Neural crest cell (in vitro differentiated cells): ENCODE data around the gene GPSM3. TPM values are rescaled to one million over a fixed set of nuclear protein-coding genes. Genes with fewer than 3 reads are reported as not detected.

Experiments used
- DNase-seq: peaks from one replicate; pipeline ENCODE4 v3.0.0; 2021; ENCODE audit warnings: low read depth, mixed read lengths, low spot score
- H3K27ac Mint-ChIP-seq: one replicate; pipeline ENCODE4 v1.8.0; 2021; ENCODE audit warnings: mild to moderate bottlenecking, mixed read lengths; ENCODE audit not compliant: unreplicated experiment
- H3K27me3 Mint-ChIP-seq: 2 replicates; pipeline ENCODE4 v1.8.0; 2021; ENCODE audit warnings: low read depth, mild to moderate bottlenecking, mixed read lengths
- H3K36me3 Mint-ChIP-seq: 2 replicates; pipeline ENCODE4 v1.8.0; 2021; ENCODE audit warnings: low read depth, mild to moderate bottlenecking, mixed read lengths
- H3K4me1 Mint-ChIP-seq: 2 replicates; pipeline ENCODE4 v1.8.0; 2021; ENCODE audit warnings: mixed read lengths
- H3K4me3 Mint-ChIP-seq: one replicate; pipeline ENCODE4 v1.8.0; 2021; ENCODE audit warnings: mild to moderate bottlenecking, mixed read lengths
- H3K9me3 Mint-ChIP-seq: 2 replicates; pipeline ENCODE4 v1.8.0; 2021; ENCODE audit warnings: mixed read lengths
- CTCF ChIP-seq: fragments of 200-600 bp; sonication (generic); conservative IDR thresholded peaks from 2 replicates; pipeline ENCODE4 v1.5.0; 2021; ENCODE audit warnings: antibody characterized with exemption, mild to moderate bottlenecking
- total RNA-seq: library from RNA; stranded (reverse); gene quantifications from 2 replicates; pipeline ENCODE4 v1.2.1, GENCODE V29; 2021

GPSM3 gene
- total RNA-seq, 1 donor from 2014 or later, result 7.3 TPM

- no peaks in the 10 kb centered on the region for H3K27me3 Mint-ChIP-seq
- no peak for DNase-seq
- H3K27ac Mint-ChIP-seq, result no peak within 1 kb of the TSS
- H3K4me3 Mint-ChIP-seq, result peak within 1 kb of the TSS; percentile 67
- H3K36me3 Mint-ChIP-seq, result peaks cover 11% of the 10 kb centered on the region
- TF ChIP-seq CTCF, result no peak
- no peaks in the 10 kb centered on the region for H3K9me3 Mint-ChIP-seq
- H3K4me1 Mint-ChIP-seq, result peaks cover 51% of the 10 kb centered on the region
Observed at GRCh38 chr6:32184084-32184640, 8.3 kb downstream of the GPSM3 start, which contains the start of gene AGER. Gene AGER, minus strand, starts transcription at chr6:32184253. Its CDS starts 31 bp downstream, at chr6:32184222.

DNA sequence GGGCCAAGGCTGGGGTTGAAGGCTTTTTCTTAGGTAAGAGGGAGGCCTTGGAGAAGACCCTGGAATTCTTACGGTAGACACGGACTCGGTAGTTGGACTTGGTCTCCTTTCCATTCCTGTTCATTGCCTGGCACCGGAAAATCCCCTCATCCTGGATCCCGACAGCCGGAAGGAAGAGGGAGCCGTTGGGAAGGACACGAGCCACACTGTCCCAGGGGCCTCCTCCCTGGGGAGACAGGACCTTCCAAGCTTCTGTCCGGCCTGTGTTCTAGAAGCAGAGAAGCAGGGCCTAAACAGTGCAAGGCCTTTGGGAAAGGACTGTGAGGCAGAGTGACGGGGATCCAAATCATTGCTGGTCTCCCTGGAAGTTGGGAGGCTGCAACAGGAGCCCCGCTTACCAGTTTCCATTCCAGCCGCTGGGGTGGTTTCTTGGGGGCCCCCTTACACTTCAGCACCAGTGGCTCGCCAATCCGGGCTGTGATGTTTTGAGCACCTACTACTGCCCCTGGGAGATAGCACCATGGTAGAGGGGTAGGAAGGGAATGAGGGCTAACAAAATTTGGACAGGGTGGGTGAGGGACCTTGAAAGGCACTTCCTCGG is 8.9 kb downstream of the GPSM3 start:
- Mint-ChIP-seq H3K27me3 (no peaks in the 10 kb centered on the region), H3K4me3 (peak overlapping the region; percentile 67), H3K27ac (no peak overlapping the region), H3K4me1 (peaks cover 51% of the 10 kb centered on the region), H3K9me3 (no peaks in the 10 kb centered on the region), H3K36me3 (peaks cover 15% of the 10 kb centered on the region)
- TF ChIP-seq CTCF, result no peak
- DNase-seq, result no peak

- H3K27ac Mint-ChIP-seq, result no peak overlapping the region
- peaks cover 15% of the 10 kb centered on the region for H3K36me3 Mint-ChIP-seq
- peaks cover 51% of the 10 kb centered on the region for H3K4me1 Mint-ChIP-seq
- H3K4me3 Mint-ChIP-seq, result peak overlapping the region; percentile 67
- H3K9me3 Mint-ChIP-seq, result no peaks in the 10 kb centered on the region
- no peak for DNase-seq
- peaks cover 3% of the 10 kb centered on the region for H3K27me3 Mint-ChIP-seq
- TF ChIP-seq CTCF, result no peak
Observed at GRCh38 chr6:32183030-32183429, 9.4 kb downstream of the GPSM3 start.

DNA sequence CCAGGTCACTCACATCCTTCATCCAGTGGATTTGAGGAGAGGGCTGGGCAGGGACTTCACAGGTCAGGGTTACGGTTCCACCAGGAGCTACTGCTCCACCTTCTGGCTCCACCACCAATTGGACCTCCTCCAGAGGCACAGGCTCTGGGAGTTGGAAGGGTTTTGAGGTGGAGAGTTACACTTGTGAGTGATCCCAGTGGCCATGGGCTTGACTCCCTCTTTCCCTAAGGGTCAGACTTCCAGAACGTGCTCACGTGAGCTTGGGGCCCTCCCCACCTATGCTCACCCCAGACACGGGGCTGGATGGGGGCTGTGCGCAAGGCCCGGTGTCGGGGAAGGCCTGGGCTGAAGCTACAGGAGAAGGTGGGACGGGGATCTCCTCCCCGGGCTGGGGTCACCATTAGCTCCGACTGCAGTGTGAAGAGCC is 9.9 kb downstream of the GPSM3 start:
- H3K27ac Mint-ChIP-seq, result no peak overlapping the region
- H3K4me3 Mint-ChIP-seq, result peak overlapping the region; percentile 57
- no peak for DNase-seq
- H3K9me3 Mint-ChIP-seq, result no peaks in the 10 kb centered on the region
- H3K27me3 Mint-ChIP-seq, result peaks cover 6% of the 10 kb centered on the region
- peaks cover 53% of the 10 kb centered on the region for H3K4me1 Mint-ChIP-seq
- H3K36me3 Mint-ChIP-seq, result peaks cover 14% of the 10 kb centered on the region
- no peak for TF ChIP-seq CTCF

DNA sequence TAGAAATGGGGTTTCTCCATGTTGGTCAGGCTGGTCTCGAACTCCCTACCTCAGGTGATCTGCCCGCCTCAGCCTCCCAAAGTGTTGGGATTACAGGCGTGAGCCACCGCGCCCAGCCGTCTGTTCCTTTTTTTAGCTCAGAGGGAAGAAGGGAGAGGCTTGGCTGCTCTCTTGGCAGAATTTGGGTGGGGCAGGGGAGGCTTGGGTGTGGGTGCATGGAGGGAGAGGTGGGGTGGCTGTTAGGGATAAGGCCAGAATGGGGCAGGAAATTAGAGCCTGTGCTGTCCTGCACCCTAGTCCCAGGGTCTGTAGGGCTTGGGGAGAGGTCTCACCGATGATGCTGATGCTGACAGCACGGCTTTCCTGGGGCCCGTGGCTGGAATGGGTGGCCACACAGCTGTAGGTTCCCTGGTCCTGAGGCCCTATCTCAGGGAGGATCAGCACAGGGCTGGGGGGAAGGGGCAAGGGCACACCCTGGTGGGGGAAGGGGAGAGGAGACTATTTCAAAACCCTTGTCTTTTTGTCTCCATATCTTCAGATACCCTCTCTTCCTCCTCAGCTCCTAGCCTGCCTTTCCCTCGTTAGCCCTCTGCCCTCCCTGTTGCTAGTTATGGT is 10.4 kb downstream of the GPSM3 start:
- no peak for DNase-seq
- TF ChIP-seq CTCF, result no peak
- Mint-ChIP-seq H3K27ac (no peak overlapping the region), H3K36me3 (peaks cover 10% of the 10 kb centered on the region), H3K4me3 (peak overlapping the region; percentile 17), H3K9me3 (no peaks in the 10 kb centered on the region), H3K4me1 (peaks cover 53% of the 10 kb centered on the region), H3K27me3 (peaks cover 6% of the 10 kb centered on the region)
